Neuronal stem cell (in vitro differentiated cells): ENCODE data around the gene UBE2J2.
A peak's percentile ranks its signal among the peaks of the same experiment; 100 is the strongest.

Experiments
- DNase-seq: peaks from one replicate; pipeline ENCODE4 v3.0.0-alpha.2; 2013; ENCODE audit warnings: low spot score
- H2AFZ ChIP-seq: one replicate; pipeline ENCODE4 v1.6.1; 2013; ENCODE audit warnings: mild to moderate bottlenecking, low read length, inconsistent platforms
- H2AK5ac ChIP-seq: 2 replicates; pipeline ENCODE4 v1.6.1; 2013; ENCODE audit warnings: low read depth, mild to moderate bottlenecking, inconsistent platforms, low read length, moderate library complexity, mixed read lengths
- H2BK120ac ChIP-seq: 2 replicates; pipeline ENCODE4 v1.6.1; 2013; ENCODE audit warnings: low read depth, mild to moderate bottlenecking, inconsistent platforms, low read length, moderate library complexity, mixed read lengths
- H2BK12ac ChIP-seq: one replicate; pipeline ENCODE4 v1.6.1; 2013; ENCODE audit warnings: low read length, inconsistent platforms
- H2BK15ac ChIP-seq: 2 replicates; pipeline ENCODE4 v1.6.1; 2013; ENCODE audit warnings: mild to moderate bottlenecking, low read length, inconsistent platforms, mixed read lengths
- H2BK5ac ChIP-seq: one replicate; pipeline ENCODE4 v1.6.1; 2013; ENCODE audit warnings: inconsistent platforms, mild to moderate bottlenecking, low read length, moderate library complexity
- H3K14ac ChIP-seq: one replicate; pipeline ENCODE4 v1.6.1; 2013; ENCODE audit warnings: low read length, inconsistent platforms
- H3K18ac ChIP-seq: 2 replicates; pipeline ENCODE4 v1.6.1; 2013; ENCODE audit warnings: low read length, inconsistent platforms
- H3K23ac ChIP-seq: 2 replicates; pipeline ENCODE4 v1.6.1; 2013; ENCODE audit warnings: low read depth, mild to moderate bottlenecking, mixed read lengths, low read length, inconsistent platforms; ENCODE audit not compliant: poor library complexity
- H3K27ac ChIP-seq: replicated peaks from 3 replicates; pipeline ENCODE4 v1.5.1; 2013; ENCODE audit warnings: low read length, inconsistent platforms
- H3K27me3 ChIP-seq, 3 experiments: 2 replicates each; pipeline ENCODE4 v1.6.1; 2013; ENCODE audit warnings: low read length in 3 of 3, mild to moderate bottlenecking in 2 of 3, inconsistent platforms in 1 of 3, low read depth in 1 of 3, mixed read lengths in 1 of 3, moderate library complexity in 1 of 3; ENCODE audit not compliant: control insufficient read depth in 3 of 3, insufficient read depth in 3 of 3
- H3K36me3 ChIP-seq, 2 donors: replicated peaks in 1 of 2; 2 replicates each; pipeline ENCODE4 v1.6.1; 2013; ENCODE audit warnings: low read length in 2 of 2; ENCODE audit not compliant: control insufficient read depth in 2 of 2, insufficient read depth in 2 of 2
- H3K4ac ChIP-seq: 2 replicates; pipeline ENCODE4 v1.6.1; 2013; ENCODE audit warnings: inconsistent platforms, mild to moderate bottlenecking, low read length, moderate library complexity
- H3K4me1 ChIP-seq, 2 donors: 1 replicate in 1 of 2; 2 replicates in 1 of 2; pipeline ENCODE4 v1.6.1; 2013; ENCODE audit warnings: low read length in 2 of 2, low read depth in 1 of 2; ENCODE audit not compliant: control insufficient read depth in 2 of 2, insufficient read depth in 1 of 2
- H3K4me2 ChIP-seq: one replicate; pipeline ENCODE4 v1.6.1; 2013; ENCODE audit warnings: mild to moderate bottlenecking, low read length, inconsistent platforms; ENCODE audit not compliant: insufficient read depth, poor library complexity, severe bottlenecking
- H3K4me3 ChIP-seq, 2 donors: 2 replicates each; pipeline ENCODE4 v1.5.1; 2013; ENCODE audit warnings: low read length in 2 of 2, mild to moderate bottlenecking in 2 of 2, inconsistent platforms in 1 of 2, moderate library complexity in 1 of 2
- H3K79me1 ChIP-seq: one replicate; pipeline ENCODE4 v1.6.1; 2013; ENCODE audit warnings: low read depth, mild to moderate bottlenecking, inconsistent platforms, low read length, moderate library complexity
- H3K9ac ChIP-seq: one replicate; pipeline ENCODE4 v1.6.1; 2013; ENCODE audit warnings: mild to moderate bottlenecking, low read depth, low read length, inconsistent platforms; ENCODE audit not compliant: poor library complexity
- H3K9me3 ChIP-seq, 2 donors: replicated peaks in 1 of 2; 2 replicates each; pipeline versions ENCODE3 to v1.6.1; 2013; ENCODE audit warnings: low read length in 2 of 2, mild to moderate bottlenecking in 2 of 2, inconsistent platforms in 1 of 2, low read depth in 1 of 2, mixed read lengths in 1 of 2, moderate library complexity in 1 of 2; ENCODE audit not compliant: control insufficient read depth in 2 of 2, insufficient read depth in 1 of 2
- H4K8ac ChIP-seq: one replicate; pipeline ENCODE4 v1.6.1; 2013; ENCODE audit warnings: low read depth, mild to moderate bottlenecking, inconsistent platforms, low read length, moderate library complexity
- H4K91ac ChIP-seq: one replicate; pipeline ENCODE4 v1.6.1; 2013; ENCODE audit warnings: low read length, low read depth, mild to moderate bottlenecking, inconsistent platforms; ENCODE audit not compliant: poor library complexity
- WGBS, 2 donors: extraction: QIAGEN DNeasy Blood & Tissue Kit; methylation state at CpG; one replicate each; pipeline ENCODE4 v1.1.7; 2013; ENCODE audit warnings: missing lambda C conversion rate in 2 of 2, mixed read lengths in 1 of 2; ENCODE audit not compliant: insufficient read length in 2 of 2, insufficient replicate concordance in 1 of 2; ENCODE audit errors: extremely low coverage in 2 of 2; 5-methylcytosine and 5-hydroxymethylcytosine counted together

Gene UBE2J2

GRCh38 chr1:1238702-1239178 is 34.9 kb downstream of the UBE2J2 start:
- Histone ChIP-seq H3K27me3 (peaks cover 0 to 4% (median 0%) of the 10 kb centered on the region in 3 experiments), H3K4me2 (no peak overlapping the region), H3K9ac (no peak overlapping the region), H3K23ac (peak overlapping the region; percentile 87), H2BK12ac (peak overlapping the region; percentile 58), H3K4me3 (no peak overlapping the region), H4K91ac (no peak overlapping the region), H3K27ac (no peak overlapping the region), H2BK15ac (peak overlapping the region; percentile 58), H2AFZ (no peak overlapping the region), H2BK5ac (peak overlapping the region; percentile 48), H3K9me3 (no peaks in the 10 kb centered on the region), H3K4ac (no peak overlapping the region), H3K36me3 (peaks cover 4 to 13% of the 10 kb centered on the region in 2 donors), H3K79me1 (peaks cover 4% of the 10 kb centered on the region), H2AK5ac (peak overlapping the region; percentile 90), H3K4me1 (peaks cover 10 to 34% of the 10 kb centered on the region in 2 donors), H3K14ac (peak overlapping the region; percentile 71), H3K18ac (peak overlapping the region; percentile 85), H4K8ac (no peak overlapping the region), H2BK120ac (peak overlapping the region; percentile 1)
- no peak for DNase-seq
- no CpG with 5 or more reads among the region's 19 CpGs for WGBS, 2 donors

- peak overlapping the region; percentile 1 for H2BK120ac ChIP-seq
- no peak for DNase-seq
- no peak overlapping the region for H2AFZ ChIP-seq
- H3K18ac ChIP-seq, result peak overlapping the region; percentile 85
- H2BK12ac ChIP-seq, result peak overlapping the region; percentile 90
- no peak overlapping the region for H3K4ac ChIP-seq
- WGBS, 2 donors, result no CpG with 5 or more reads among the region's 48 CpGs
- peaks cover 9 to 19% of the 10 kb centered on the region in 2 donors for H3K36me3 ChIP-seq
- peaks cover 10 to 35% of the 10 kb centered on the region in 2 donors for H3K4me1 ChIP-seq
- no peak overlapping the region for H3K4me3 ChIP-seq
- peak overlapping the region; percentile 87 for H3K23ac ChIP-seq
- peaks cover 0 to 4% (median 0%) of the 10 kb centered on the region in 3 experiments for H3K27me3 ChIP-seq
- peak overlapping the region; percentile 48 for H2BK5ac ChIP-seq
- peaks cover 5% of the 10 kb centered on the region for H3K79me1 ChIP-seq
- H2BK15ac ChIP-seq, result no peak overlapping the region
- peak overlapping the region; percentile 72 for H4K91ac ChIP-seq
- peak overlapping the region; percentile 24 for H3K4me2 ChIP-seq
- peak overlapping the region; percentile 77 for H3K9ac ChIP-seq
- peak overlapping the region; percentile 56 for H3K14ac ChIP-seq
- H3K27ac ChIP-seq, result no peak overlapping the region
- H4K8ac ChIP-seq, result no peak overlapping the region
- H3K9me3 ChIP-seq, result peaks cover 0 to 5% of the 10 kb centered on the region in 2 donors
- H2AK5ac ChIP-seq, result peak overlapping the region; percentile 90
Measured at GRCh38 chr1:1237874-1238701, 35.6 kb downstream of the UBE2J2 start.

GRCh38 chr1:1236945-1237873 is 36.4 kb downstream of the UBE2J2 start:
- no peak overlapping the region for H3K4me2 ChIP-seq
- H3K27ac ChIP-seq, result no peak overlapping the region
- H3K4me1 ChIP-seq, result peaks cover 17 to 41% of the 10 kb centered on the region in 2 donors
- no peak overlapping the region for H4K91ac ChIP-seq
- whole genome bisulfite sequencing, 2 donors, result no CpG with 5 or more reads among the region's 34 CpGs
- no peak overlapping the region for H3K4me3 ChIP-seq
- no peak overlapping the region for H2BK120ac ChIP-seq
- H2BK12ac ChIP-seq, result peak overlapping the region; percentile 65
- no peak overlapping the region for H3K4ac ChIP-seq
- peak overlapping the region; percentile 81 for H2AK5ac ChIP-seq
- peak overlapping the region; percentile 76 for H4K8ac ChIP-seq
- peak overlapping the region; percentile 87 for H3K23ac ChIP-seq
- peak overlapping the region; percentile 56 for H3K14ac ChIP-seq
- H2BK5ac ChIP-seq, result peak overlapping the region; percentile 35
- peaks cover 14% of the 10 kb centered on the region for H3K79me1 ChIP-seq
- peaks cover 12 to 22% of the 10 kb centered on the region in 2 donors for H3K36me3 ChIP-seq
- DNase-seq, result no peak
- peak overlapping the region; percentile 89 for H3K18ac ChIP-seq
- H3K27me3 ChIP-seq, result peaks cover 0 to 4% (median 0%) of the 10 kb centered on the region in 3 experiments
- H3K9me3 ChIP-seq, result peaks cover 0 to 12% of the 10 kb centered on the region in 2 donors
- H3K9ac ChIP-seq, result peak overlapping the region; percentile 77
- no peak overlapping the region for H2AFZ ChIP-seq
- H2BK15ac ChIP-seq, result peak overlapping the region; percentile 58
